Measurements from ENCODE around the gene BCAN.
A peak's percentile ranks its signal among the peaks of the same experiment; 100 is the strongest.

BCAN gene

DNA sequence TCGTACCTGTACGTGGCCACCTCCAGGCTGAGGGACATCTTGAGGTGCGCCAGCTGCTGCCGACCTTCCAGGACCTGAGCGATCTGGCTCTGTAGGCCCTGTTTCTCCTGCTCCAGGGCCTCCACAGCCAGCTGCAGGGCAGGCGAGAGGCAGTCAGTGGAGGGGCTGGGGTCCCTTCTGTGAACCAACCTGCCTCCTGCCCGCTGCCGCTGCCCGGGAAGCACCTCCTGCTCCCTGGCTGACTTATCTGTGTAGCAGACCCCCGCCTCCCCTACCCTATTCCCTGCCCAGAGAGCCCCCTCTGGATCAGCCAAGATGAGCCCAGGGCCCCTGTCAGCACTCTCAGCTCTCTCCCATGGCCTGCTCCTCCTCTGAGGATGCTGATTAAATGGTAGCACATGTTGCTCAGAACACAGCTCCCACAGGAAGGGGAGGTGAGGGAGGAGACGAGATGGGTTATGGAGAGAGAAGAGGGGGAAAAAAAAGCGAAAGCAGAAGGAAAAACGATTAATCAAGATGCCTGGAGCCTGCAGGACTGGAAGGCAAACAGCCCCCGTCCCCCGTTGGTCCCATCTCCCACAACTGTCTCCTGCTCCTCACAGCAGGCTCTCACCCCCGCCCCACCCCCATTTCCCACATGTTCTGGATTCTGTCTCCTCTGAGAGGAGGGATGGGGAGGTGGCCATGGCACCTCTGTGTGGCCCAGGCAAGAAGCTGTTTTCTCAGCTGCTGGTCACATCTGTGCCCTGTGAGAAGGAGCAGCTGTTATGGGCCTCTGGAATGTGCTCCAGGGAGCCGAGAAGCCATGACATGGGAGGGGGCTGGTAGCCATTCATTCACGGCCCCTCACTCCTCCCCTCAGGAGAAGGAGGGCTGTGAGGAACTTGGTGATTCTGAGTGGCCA is 33.5 kb downstream of the BCAN start:
- peak in 4 of 56 donors; percentile 17 to 42 (median 19) for DNase-seq

DNA sequence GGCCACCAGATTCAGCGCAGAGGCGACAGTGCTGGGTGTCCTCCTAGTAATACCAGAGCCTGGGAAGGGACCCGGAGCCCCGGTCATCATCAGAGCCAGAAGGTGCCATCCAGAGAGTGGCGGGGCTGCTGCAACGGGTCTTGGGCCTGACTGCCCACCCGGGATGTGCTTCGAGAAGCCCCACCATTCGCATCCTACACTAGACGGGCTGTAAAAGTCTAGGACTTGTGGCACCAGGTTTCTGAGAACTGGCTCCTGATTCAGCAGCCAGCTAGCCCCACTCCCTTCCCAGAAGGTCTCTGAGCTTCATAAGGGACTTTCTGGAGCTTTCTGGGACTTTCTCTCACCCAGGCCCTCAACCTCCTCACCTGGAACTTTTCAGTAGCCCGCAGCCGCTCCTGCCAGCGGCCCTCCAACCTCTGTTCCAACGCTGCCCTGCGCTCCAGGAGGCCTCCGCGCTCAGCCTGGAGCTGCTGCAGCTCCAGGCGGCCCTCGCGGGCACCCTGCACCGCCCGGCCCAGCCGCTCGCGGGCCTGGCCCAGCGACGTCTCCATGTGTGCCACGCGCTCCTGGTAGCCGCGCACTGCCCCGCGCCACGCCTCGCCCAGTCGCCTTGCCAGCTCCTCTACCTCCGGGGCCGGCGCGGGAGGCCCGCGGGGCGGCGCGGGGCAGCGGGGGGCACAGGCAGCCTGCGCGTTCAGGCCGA is 34.4 kb downstream of the BCAN start:
- peak in 2 of 56 donors; percentile 30 to 31 for DNase-seq

GRCh38 chr1:156676820-156677615 is 35.1 kb downstream of the BCAN start, which contains the start of gene NES:
NES (minus strand) TSS chr1:156677407; CDS start chr1:156677264, 143 bp downstream.
- DNase-seq = peak in 32 of 56 donors; percentile 20 to 72 (median 52)

GRCh38 chr1:156677616-156678596 is 36.0 kb downstream of the BCAN start:
- DNase-seq = peak in 44 of 56 donors; percentile 15 to 80 (median 53)

DNA sequence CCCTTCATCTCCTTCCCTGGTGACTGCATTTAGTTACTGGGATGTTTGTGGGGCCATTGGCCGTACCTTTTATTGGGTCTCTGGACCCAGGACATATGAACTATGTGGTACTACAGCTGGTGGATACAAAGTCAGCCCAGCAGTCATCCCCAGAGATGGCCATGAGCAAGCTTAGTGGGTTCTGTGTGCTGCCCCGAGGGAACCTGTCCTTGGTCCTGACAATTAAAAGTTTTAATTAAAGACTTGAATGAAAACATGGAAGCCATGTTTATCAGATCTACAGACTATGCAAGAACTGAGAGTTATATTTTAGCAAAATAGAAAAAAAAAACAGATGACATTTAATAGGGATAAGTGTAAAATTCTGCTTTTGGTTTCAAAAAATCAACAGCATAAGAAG is 38.1 kb downstream of the BCAN start:
- DNase-seq = no peak

DNA sequence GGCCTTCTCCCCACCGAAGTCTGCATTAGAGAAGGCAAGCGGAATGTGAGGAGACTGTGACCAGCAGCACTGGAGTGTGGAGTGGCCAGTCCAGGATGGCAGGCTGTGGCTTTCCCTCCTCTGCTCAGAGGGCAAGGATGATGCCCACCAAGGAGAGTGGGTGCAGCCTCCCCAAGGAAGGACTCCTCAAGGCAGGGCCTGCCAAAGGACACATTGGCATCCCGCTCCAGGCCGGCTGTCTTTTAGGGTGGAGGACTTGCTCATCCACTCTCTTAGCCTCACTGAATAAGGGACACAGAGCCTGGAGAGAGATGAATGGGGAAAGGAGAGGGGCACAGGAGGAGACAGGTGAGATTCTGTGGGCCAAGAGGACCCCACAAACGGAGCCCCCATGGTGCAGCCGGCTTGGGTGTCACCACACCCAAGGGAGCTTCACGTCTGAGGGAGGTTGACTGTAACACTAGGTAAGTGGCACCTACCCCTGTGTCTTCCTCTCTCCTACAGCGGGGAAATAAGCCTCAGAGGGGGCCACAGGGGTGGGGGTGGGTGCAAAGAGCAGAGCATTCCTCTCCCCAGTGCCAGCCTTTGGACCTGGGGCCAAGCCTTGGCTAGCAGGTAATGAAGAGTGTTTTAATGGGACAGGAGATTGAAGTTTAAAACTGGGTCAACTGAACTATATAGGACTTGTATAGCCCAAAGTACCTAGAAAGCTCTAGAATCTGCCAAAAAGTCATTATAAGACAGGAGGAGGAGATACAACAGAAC is 39.5 kb downstream of the BCAN start:
- no peak for DNase-seq

GRCh38 chr1:156682166-156682890 is 40.4 kb downstream of the BCAN start:
- no peak for DNase-seq

- no peak for DNase-seq
Measured at GRCh38 chr1:156684227-156684782, 42.4 kb downstream of the BCAN start.

DNA sequence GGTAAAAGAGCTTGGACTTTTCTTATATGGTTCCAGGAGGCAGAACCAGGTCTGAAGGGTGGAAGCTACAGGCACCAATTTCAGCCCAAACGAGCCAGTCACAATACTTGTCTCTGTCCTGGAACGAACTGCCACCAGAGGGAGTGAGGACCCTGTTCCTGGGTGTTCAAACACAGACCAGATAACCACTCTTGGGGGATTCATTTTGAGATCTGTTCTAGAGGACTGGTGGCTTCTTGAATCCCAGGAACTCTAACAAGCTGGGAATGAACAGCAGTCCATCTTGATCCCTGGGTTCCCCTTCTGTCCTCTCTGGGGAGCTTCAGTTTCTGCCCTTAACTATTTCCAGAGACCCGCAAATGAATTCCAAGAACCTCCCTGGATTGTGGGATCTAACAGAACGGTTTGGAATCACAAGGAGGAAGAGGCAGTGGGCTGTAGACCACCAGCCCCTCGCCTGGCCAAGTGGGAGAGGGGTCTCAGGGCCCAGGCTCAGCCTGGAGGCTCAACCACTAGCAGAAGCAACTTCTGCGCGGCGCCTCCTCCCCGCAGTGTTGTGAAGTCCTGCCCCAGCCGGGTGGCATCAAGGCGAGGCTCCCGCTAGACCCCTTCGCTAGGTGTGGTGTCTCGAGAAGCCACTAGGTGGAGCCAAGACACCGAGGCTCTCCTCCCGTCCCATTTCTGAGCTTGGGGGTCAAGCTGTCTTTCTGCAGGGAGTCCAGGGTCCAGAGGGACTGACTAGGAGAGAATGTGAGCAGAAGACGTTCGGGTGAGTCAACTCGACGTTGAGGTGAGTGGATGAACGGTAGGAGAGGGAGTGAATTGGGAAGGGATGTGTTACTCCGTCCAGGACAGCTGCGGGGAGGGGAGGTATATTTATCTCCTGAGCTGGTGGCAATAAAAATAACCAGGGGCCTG is 47.4 kb downstream of the BCAN start:
- DNase-seq = peak in 47 of 56 donors; percentile 12 to 75 (median 40)

DNA sequence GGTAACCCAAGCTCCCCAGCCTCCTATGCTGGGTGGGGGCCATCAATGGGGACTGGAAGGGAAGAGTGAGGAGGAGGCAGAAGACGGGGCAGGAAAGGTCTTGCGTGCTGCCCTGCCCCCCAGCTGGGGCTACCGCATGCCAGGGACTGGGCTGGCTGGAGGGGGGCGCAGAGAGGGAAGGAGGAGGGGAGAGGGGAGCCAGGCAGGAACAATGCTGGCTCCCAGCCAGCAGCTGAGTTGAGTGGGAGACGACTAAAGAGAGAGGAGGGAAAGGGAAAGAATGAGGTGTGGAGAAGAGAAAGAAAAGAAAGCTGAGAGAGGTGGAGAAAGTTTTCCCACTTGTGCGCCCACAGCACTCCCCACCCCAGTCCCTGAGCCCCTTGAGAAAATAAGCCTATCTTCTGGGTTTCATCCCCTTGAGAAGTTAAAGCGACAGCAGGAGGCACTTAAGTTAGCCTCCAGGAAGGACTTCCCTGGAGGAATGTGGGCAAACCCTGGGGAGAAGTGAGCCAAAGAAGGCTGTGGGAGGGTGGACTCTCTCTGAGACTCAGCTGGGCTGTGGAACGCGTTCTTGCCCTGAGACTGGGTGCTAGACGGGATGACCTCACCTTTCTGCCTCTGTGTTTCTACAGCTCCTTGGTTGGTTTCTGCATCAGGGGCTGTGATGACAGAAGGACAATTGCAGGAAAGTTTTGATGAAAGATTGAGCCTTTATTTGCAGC is 48.2 kb downstream of the BCAN start:
- no peak for DNase-seq

DNA sequence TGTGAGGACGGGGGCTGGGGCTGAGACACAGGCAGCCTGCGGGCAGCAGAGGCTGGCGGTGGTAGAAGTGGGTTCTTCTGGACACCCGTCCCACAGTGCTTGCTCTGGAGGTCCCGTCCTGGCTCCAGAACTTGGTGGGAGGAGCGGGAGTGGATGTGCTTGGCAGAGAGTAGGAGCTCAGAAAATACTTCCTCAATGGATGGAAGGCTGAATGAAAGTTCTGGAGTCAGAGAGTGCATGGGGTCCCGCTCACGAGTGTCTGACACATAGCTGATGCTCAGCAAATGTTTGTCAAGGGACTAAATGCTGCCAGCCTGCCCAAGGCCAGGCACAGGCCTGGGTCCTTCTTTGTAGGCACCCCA is 48.7 kb downstream of the BCAN start:
- no peak for DNase-seq

- DNase-seq = no peak
Measured at GRCh38 chr1:156691191-156691590, 49.3 kb downstream of the BCAN start.

GRCh38 chr1:156691665-156692440 is 49.9 kb downstream of the BCAN start:
- no peak for DNase-seq

- no peak for DNase-seq
Measured at GRCh38 chr1:156692441-156692924, 50.6 kb downstream of the BCAN start.

All from amygdala (tissue), 56 donors.